Erythroblast (primary cell): ENCODE data around the gene STPG4.

ENCODE experiments used
- GATA1 ChIP-seq: IDR thresholded peaks from 2 replicates; pipeline ENCODE4 v1.6.1; 2011; ENCODE audit warnings: low read depth, mild to moderate bottlenecking, control low read depth, low read length, moderate library complexity
- POLR2A ChIP-seq: IDR thresholded peaks from 2 replicates; pipeline ENCODE4 v1.6.1; 2011; ENCODE audit warnings: mild to moderate bottlenecking, low read length

DNA sequence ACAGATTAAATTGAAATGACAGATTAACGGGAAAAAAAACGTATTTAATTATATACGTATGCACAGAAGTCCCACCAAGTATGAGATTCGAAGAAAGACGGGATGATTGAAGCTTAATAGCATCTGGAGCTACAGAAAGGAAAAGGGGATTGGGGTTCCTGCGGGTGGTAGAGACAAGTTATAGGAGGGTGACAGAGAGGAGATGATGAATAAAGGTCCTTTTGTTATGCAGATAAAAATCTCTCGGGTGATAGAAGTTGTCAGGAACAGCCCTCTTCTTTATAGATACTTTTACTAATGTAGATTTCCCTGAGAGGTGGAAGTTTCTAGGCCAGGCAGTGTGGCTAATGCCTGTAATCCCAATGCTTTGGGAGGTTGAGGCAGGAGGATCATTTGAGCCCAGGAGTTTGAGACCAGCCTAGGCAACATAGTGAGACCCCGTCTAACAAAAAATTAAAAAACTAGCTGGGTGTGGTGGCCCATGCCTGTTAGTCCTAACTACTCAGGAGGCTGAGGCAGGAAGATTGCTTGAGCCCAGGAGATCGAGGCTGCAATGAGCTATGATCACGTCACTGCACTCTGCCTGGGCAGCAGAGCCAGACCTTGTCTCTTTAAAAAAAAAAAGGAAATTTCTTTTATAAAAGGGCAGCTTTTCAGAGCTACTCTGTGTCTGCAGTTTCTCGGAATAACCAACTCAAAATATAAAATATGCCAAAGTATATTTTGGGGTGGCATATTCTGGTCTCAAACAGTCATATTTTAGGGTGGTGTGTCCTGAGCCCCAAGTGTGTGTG, 113.0 kb downstream of the STPG4 start:
- no peak for TF ChIP-seq POLR2A
- TF ChIP-seq GATA1: no peak
